Muscle layer of duodenum (tissue), 2 donors: ENCODE results near the gene SLAMF1.
A peak's percentile ranks its signal among the peaks of the same experiment; 100 is the strongest.
"Not testable (repeated sequence)": the region's sequence is repeated elsewhere in the genome, so short reads cannot be mapped to it uniquely, and the experiment has no call there.

Experiments
- H3K27ac ChIP-seq: one replicate; pipeline ENCODE4 v1.7.0; 2013; ENCODE audit warnings: mild to moderate bottlenecking, low read length
- H3K27me3 ChIP-seq: one replicate; pipeline ENCODE4 v1.7.0; 2013; ENCODE audit warnings: low read depth, mild to moderate bottlenecking, control low read depth, low read length
- H3K36me3 ChIP-seq, 2 donors: one replicate each; pipeline ENCODE4 v1.7.0; 2013; ENCODE audit warnings: low read length in 2 of 2, control low read depth in 1 of 2, mild to moderate bottlenecking in 1 of 2; ENCODE audit not compliant: insufficient read depth in 2 of 2, control insufficient read depth in 1 of 2
- H3K4me1 ChIP-seq, 2 donors: one replicate each; pipeline ENCODE4 v1.7.0; 2013; ENCODE audit warnings: low read length in 2 of 2, mild to moderate bottlenecking in 2 of 2, control low read depth in 1 of 2, moderate library complexity in 1 of 2; ENCODE audit not compliant: insufficient read depth in 2 of 2, control insufficient read depth in 1 of 2
- H3K4me3 ChIP-seq, 2 donors: one replicate each; pipeline ENCODE4 v1.7.0; 2013; ENCODE audit warnings: low read length in 2 of 2, low read depth in 1 of 2, mild to moderate bottlenecking in 1 of 2
- H3K9me3 ChIP-seq, 2 donors: one replicate each; pipeline ENCODE4 v1.7.0; 2013; ENCODE audit warnings: low read length in 2 of 2, control low read depth in 1 of 2, mild to moderate bottlenecking in 1 of 2; ENCODE audit not compliant: control insufficient read depth in 1 of 2
- donor health status: healthy.

Gene SLAMF1, protein sequence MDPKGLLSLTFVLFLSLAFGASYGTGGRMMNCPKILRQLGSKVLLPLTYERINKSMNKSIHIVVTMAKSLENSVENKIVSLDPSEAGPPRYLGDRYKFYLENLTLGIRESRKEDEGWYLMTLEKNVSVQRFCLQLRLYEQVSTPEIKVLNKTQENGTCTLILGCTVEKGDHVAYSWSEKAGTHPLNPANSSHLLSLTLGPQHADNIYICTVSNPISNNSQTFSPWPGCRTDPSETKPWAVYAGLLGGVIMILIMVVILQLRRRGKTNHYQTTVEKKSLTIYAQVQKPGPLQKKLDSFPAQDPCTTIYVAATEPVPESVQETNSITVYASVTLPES

DNA sequence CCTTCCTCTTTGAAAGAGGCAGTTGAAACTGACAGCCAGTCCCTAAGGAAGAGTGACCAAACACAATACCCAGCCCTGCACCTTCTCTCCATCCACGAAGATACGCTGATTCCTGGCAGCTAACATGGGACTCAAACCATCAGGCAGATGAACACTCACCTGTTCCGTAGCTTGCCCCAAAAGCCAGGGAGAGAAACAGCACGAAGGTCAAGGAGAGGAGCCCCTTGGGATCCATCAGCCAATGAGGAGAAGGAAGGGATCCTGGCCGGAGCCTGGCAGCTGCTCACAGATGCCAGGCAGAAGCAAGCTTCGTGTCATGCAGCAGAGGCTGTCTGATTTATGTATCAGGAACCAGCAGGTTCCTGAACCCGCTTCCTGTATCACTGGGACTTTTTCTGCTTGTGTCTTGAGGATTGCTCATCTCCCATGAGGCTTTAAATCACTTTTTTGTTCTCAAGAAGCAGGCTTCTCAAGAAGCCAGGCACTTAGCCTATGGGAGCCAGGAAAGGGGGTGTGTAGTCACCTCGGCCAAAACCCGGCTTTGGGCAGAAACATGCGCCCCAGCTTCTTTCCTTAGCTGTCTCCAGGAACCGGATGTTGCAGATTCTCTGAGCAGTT is at the start of gene SLAMF1:
TSS of gene SLAMF1 (minus strand) at position 334 of the 618 bp plus-strand sequence. CDS start at position 235, 99 bp downstream.
- no peaks in the 10 kb centered on the region for H3K27me3 ChIP-seq
- H3K4me1 ChIP-seq: peaks cover 0 to 5% of the 10 kb centered on the region in 2 donors
- H3K9me3 ChIP-seq: no peaks in the 10 kb centered on the region
- H3K36me3 ChIP-seq: no peaks in the 10 kb centered on the region
- H3K4me3 ChIP-seq: peak within 1 kb of the TSS in 1 of 2 donors; percentile 53
- H3K27ac ChIP-seq: peak within 1 kb of the TSS; percentile 47

DNA sequence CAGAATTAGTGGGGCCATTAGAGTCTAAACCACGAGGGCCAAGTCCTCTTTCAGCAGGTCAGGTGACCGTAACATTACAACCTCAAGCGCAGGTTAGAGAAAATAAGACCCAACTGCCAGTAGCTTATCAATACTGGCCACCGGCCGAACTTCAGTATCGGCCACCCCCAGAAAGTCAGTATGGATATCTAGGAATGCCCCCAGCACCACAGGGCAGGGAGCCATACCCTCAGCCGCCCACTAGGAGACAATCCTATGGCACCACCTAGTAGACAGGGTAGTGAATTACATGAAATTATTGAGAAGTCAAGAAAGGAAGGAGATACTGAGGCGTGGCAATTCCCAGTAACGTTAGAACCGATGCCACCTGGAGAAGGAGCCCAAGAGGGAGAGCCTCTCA is 45.5 kb upstream of the SLAMF1 start:
- H3K4me1 ChIP-seq, H3K27me3 ChIP-seq, H3K9me3 ChIP-seq, H3K4me3 ChIP-seq, H3K27ac ChIP-seq, H3K36me3 ChIP-seq: not testable (repeated sequence)

DNA sequence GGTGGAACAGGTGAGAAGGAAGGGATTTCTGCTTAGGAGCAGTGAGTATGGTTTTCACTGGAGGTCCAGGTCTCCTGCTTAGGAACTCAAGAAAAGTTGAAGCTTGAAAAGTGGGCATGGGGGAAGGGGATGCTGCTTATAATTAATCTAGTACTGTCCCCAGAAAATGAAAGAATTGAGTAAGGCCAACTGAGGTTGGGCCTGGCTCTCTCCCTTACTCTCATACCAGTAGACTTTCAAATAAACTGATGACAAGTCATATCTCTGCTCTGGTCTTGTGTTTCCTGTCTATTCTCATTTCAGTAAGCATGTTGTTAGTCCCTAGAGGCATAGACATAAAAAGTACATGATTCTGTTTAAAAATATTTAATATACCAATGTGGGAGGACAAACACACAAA is 38.4 kb upstream of the SLAMF1 start:
- Histone ChIP-seq H3K4me1 (peaks cover 0 to 7% of the 10 kb centered on the region in 2 donors), H3K4me3 (no peak overlapping the region), H3K27ac (no peak overlapping the region), H3K27me3 (no peaks in the 10 kb centered on the region), H3K36me3 (no peaks in the 10 kb centered on the region), H3K9me3 (no peaks in the 10 kb centered on the region)

DNA sequence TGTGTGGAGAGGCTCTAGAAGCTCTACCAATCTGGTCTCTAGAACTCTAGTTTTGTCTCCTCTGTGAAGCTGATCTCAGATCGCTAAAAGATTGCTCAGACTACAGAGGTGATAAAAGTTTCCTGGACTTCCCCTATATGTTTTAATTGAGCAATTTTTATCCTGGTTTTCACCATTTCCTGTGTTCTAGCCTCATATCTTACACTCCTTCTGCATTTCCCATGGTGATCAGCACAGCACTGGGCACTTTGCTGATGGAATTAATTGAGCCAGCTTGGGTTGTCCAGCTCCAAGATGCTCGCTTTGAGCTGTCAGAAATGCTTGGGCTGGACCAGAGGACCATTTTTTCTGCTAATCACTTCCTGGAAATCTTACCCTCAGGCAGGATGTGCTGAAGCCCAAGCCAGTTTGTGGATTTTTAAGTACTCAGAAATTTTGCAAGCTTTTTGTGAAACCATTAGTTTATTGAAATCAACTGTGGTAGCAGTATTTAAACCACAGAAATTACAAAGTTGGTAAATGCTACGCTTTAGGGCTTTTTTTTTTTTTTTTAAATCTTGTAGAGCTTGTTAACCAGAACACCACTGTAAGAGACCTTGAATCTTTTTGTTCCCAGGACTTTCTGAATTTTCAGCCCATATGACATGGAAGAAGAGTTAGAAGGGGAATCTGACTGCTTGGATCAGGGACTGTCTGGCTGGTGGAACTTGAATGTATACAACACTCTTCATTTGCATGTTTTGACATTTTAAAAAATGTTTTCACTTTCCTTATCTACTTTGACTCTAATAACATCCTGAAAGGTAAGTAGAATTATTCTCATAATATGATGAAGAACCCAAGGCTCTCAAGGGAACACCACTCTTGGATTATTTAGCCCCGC is 36.4 kb upstream of the SLAMF1 start:
- H3K4me3 ChIP-seq: no peak overlapping the region

DNA sequence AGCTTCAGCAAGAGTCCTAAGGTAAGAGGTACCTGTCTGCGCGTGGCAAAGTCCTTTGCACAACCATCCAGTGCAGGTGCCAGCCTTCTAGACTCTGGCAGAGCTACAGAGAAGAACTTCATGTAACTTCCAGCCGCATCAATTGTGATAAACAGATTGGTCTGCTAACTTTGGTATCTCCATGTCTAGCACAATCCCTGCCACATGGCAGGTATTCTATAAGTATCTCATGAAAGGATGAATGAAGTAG is 35.0 kb upstream of the SLAMF1 start:
- H3K4me1 ChIP-seq: peaks cover 0 to 7% of the 10 kb centered on the region in 2 donors
- no peak overlapping the region for H3K4me3 ChIP-seq
- H3K27me3 ChIP-seq: no peaks in the 10 kb centered on the region
- no peak overlapping the region for H3K27ac ChIP-seq
- H3K36me3 ChIP-seq: no peaks in the 10 kb centered on the region
- no peaks in the 10 kb centered on the region for H3K9me3 ChIP-seq

More for the DNA sequence above, 36.4 kb upstream of the SLAMF1 start:
- Histone ChIP-seq H3K4me1 (peaks cover 0 to 7% of the 10 kb centered on the region in 2 donors), H3K27ac (no peak overlapping the region), H3K36me3 (no peaks in the 10 kb centered on the region), H3K9me3 (no peaks in the 10 kb centered on the region), H3K27me3 (no peaks in the 10 kb centered on the region)

DNA sequence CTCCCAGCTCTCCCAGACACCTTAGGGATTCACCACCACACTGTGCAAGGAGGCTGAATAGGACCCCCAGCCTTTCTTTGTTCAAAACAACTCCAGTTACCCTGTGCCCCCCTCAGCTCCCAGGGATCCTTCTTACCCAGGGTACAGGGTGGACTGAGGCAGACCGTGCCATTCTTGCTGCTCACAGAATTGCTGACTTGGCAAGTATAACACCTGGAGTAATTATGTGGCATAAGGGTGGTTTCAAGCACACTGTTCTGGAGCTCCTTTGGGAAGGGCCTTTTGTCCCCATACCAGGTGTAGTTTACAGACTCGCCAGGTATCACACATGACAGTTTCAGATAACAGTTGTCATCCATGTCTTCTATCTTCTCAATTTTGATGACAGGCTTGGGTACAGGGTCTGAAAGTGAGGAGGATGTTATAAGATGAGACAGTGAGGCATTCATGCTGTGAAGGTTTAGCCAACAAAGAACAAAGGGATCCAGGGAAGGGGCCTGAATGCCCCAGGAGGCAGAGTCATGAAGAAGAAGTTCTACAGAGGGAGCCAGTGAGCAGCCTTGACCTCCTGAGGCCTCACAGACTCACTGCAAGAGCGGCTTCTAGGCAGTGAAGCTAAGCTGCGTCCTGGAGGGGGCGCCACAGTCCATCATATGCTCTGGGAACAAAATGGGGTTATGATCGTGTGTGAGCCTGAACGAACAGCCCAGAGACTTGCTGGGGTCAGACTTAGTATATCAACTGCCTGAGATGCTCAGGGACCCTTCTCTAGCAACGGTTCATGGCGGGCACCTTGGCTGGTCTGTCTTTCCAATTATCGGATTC is 34.4 kb upstream of the SLAMF1 start:
- no peaks in the 10 kb centered on the region for H3K9me3 ChIP-seq
- H3K4me1 ChIP-seq: peaks cover 0 to 7% of the 10 kb centered on the region in 2 donors
- no peak overlapping the region for H3K4me3 ChIP-seq
- no peak overlapping the region for H3K27ac ChIP-seq
- no peaks in the 10 kb centered on the region for H3K27me3 ChIP-seq
- H3K36me3 ChIP-seq: no peaks in the 10 kb centered on the region

DNA sequence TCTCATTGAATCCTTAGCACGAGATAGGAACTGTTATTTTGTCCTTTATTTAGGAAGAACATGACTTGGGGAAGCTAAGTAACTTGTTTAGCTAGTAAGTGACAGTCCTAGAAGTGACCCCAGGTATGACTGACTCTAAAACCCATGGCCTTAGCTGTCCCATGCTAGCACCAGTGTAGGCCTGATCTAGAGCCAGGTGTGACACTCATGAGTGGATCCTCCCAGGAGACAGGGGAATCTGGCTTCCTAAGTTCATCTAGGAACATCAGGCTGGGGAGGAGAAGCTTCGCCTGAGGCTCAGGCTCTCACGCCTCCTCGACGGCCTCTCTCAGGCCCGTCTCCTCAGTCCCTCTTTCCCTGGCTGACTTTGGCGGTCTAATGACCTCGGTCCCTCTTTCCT is 33.6 kb upstream of the SLAMF1 start:
- H3K9me3 ChIP-seq: no peaks in the 10 kb centered on the region
- no peak overlapping the region for H3K27ac ChIP-seq
- H3K36me3 ChIP-seq: no peaks in the 10 kb centered on the region
- H3K27me3 ChIP-seq: no peaks in the 10 kb centered on the region
- peaks cover 0 to 8% of the 10 kb centered on the region in 2 donors for H3K4me1 ChIP-seq
- no peak overlapping the region for H3K4me3 ChIP-seq

DNA sequence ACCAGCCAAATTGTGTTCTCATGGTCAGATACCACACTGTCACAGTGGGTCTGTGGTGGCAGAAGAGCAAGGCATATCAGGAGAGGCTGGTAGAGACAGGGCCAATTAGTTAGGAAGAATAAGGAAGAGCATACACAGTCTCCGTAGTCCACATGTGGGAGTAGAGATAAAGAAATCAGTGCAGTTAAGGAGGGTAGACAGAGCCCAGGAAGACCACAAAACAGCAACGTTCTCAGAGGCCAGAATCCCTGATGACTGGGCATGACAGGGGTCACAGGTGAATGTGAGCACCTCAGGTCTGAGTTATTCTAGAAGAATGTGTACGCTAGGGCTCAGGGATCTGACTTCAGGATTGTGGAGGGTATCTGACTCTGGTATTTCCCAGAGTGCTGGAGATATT is 33.0 kb upstream of the SLAMF1 start:
- Histone ChIP-seq H3K9me3 (no peaks in the 10 kb centered on the region), H3K4me1 (peaks cover 0 to 9% of the 10 kb centered on the region in 2 donors), H3K27ac (no peak overlapping the region), H3K36me3 (no peaks in the 10 kb centered on the region), H3K4me3 (no peak overlapping the region), H3K27me3 (no peaks in the 10 kb centered on the region)

DNA sequence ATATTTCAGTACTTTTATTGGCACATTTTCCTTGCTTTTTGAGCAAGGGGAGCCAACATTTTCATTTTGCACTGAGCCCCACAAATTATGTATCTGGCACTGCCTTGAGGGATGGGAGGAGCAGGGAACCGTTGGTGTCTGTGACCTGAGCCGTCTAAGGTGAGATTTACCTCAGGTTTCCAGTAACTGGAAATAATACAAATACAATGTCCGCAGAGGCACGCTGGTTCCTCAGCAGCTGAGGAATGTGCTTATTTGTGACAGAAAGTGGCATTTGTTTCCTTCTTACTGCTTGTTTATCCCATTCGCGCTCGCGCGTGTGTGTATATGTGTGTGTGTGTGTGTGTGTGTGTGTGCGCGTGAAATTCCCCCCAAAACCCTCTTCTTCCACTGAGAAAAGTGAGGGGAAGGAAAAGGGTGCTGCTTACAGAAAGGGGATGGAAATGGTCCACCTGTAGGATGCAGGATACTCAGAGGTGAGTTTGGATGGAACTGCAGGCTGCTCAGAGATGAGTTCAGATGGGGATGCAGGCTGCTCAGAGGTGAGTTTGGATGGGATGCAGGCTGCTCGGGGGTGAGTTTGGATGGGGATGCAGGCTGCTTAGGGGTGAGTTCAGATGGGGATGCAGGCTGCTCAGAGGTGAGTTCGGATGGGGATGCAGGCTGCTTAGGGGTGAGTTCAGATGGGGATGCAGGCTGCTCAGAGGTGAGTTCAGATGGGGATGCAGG is 30.2 kb upstream of the SLAMF1 start:
- peaks cover 0 to 3% of the 10 kb centered on the region in 2 donors for H3K4me1 ChIP-seq
- H3K27ac ChIP-seq: no peak overlapping the region
- no peak overlapping the region for H3K4me3 ChIP-seq
- no peaks in the 10 kb centered on the region for H3K9me3 ChIP-seq
- H3K27me3 ChIP-seq: no peaks in the 10 kb centered on the region
- H3K36me3 ChIP-seq: no peaks in the 10 kb centered on the region

DNA sequence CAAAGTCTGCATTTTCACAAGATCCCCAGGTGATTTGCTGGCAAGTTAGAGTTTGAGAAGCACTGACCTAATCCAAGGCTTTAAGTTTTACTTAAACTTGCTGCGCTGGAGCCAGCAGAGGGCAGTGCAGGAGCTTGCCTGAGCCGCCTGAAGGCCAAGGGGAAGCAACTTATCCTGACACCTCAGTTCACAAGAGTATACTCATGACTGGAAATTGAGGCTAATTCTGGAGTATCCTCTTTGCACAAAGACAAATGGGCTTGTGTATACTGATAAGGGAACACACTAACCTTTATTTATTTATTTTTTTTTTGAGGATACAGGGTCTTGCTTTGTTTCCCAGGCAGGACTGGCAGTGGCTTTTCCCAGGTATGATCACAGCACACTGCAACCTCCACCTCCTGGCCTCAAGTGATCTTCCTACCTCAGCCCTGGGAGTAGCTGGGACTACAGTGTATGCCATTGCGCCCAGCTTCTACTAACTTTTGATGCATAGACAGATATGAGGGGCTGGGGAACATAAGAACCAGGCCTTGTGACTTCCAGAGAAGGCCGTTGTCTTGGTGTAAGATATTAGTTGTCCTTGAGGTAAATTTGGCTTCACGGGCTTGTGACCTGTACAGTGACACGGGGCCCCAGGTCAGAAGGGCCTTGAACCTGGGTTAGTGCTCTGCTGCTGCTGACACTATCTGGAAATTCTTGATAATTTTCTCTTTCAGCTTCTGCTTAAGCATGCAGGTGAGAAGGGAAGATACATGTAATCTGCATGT is 29.0 kb upstream of the SLAMF1 start:
- no peaks in the 10 kb centered on the region for H3K9me3 ChIP-seq
- no peaks in the 10 kb centered on the region for H3K27me3 ChIP-seq
- no peak overlapping the region for H3K27ac ChIP-seq
- no peak overlapping the region for H3K4me3 ChIP-seq
- no peaks in the 10 kb centered on the region for H3K36me3 ChIP-seq
- H3K4me1 ChIP-seq: peaks cover 0 to 3% of the 10 kb centered on the region in 2 donors
